ENCODE data around the gene FHIT.

Gene FHIT

DNA sequence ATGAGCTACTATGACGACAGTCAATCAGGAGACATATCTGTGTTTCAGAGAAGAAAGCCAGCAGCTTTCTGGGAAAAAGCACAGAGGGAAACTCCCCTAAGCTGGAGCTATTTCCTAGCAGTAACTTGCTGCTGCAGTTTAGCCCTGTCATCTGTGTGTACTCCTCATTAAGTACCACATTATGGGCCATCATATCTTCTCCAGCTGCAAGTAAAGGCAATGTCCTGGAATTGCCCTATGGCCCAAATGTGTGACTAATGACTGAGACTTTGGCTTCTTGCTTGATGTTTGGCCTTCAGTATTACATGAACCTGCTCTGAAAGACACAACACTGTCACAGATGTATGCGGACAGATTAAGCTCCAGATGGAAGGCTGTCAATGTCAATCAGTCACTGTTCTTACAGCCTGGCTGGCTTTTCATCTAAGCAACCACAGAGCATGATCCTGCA lies 190.8 kb downstream of the FHIT start:
- Histone ChIP-seq H3K27me3 (ENCODE audit: low read length) (no peaks in the 10 kb centered on the region), H4K20me1 (ENCODE audit: low read depth, low read length) (no peaks in the 10 kb centered on the region), H3K9ac (ENCODE audit: low read length) (no peak overlapping the region), H3K27ac (ENCODE audit: low read depth, low read length) (no peak overlapping the region), H3K36me3 (ENCODE audit: low read length) (no peaks in the 10 kb centered on the region), H3F3A (ENCODE audit: insufficient read depth) (no peaks in the 10 kb centered on the region), H3K79me2 (ENCODE audit: insufficient read depth, low read length) (no peaks in the 10 kb centered on the region), H2AFZ (ENCODE audit: low read depth, low read length, severe bottlenecking) (no peak overlapping the region), H3K9me3 (ENCODE audit: insufficient read depth, low read length) (no peaks in the 10 kb centered on the region), H3K4me3 (ENCODE audit: insufficient read depth, low read length, poor library complexity, severe bottlenecking) (no peak overlapping the region), H3K9me2 (replicated peaks; ENCODE audit: insufficient read depth, low read length) (no peaks in the 10 kb centered on the region), H3K4me2 (ENCODE audit: low read depth, low read length, poor library complexity, severe bottlenecking) (no peak overlapping the region)
- no peak for TF ChIP-seq EZH2phosphoT487 (conservative IDR thresholded peaks at IDR 0.05; ENCODE audit: low read length)
- TF ChIP-seq, protein P1, sequence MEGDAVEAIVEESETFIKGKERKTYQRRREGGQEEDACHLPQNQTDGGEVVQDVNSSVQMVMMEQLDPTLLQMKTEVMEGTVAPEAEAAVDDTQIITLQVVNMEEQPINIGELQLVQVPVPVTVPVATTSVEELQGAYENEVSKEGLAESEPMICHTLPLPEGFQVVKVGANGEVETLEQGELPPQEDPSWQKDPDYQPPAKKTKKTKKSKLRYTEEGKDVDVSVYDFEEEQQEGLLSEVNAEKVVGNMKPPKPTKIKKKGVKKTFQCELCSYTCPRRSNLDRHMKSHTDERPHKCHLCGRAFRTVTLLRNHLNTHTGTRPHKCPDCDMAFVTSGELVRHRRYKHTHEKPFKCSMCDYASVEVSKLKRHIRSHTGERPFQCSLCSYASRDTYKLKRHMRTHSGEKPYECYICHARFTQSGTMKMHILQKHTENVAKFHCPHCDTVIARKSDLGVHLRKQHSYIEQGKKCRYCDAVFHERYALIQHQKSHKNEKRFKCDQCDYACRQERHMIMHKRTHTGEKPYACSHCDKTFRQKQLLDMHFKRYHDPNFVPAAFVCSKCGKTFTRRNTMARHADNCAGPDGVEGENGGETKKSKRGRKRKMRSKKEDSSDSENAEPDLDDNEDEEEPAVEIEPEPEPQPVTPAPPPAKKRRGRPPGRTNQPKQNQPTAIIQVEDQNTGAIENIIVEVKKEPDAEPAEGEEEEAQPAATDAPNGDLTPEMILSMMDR (IDR thresholded peaks at IDR 0.05; ENCODE audit: insufficient read depth, low read length, poor library complexity, severe bottlenecking): no peak

DNA sequence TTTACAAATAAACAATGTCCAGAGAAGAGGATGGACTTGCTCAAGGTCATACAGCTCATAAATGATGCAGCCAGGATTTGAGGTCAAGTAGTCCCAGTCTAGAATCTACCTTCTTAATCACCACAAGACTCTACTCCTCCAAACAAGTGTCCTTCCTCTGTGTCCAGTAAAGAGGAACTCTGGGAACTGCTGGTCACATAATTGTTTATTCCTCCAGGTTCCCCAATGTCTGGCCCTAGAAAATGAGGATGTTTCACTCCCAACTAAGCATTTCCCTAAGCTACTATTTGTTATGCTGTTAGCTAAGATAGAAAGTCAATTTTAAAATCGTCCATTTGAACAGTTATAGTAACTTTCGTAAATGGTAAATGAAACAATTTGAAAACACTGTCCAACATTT lies 192.4 kb downstream of the FHIT start:
- H2AFZ ChIP-seq (ENCODE audit: low read depth, low read length, severe bottlenecking): no peak overlapping the region
- H3K9me2 ChIP-seq (replicated peaks; ENCODE audit: insufficient read depth, low read length): no peaks in the 10 kb centered on the region
- H3K27ac ChIP-seq (ENCODE audit: low read depth, low read length): no peak overlapping the region
- no peaks in the 10 kb centered on the region for H4K20me1 ChIP-seq (ENCODE audit: low read depth, low read length)
- no peaks in the 10 kb centered on the region for H3K9me3 ChIP-seq (ENCODE audit: insufficient read depth, low read length)
- H3K4me2 ChIP-seq (ENCODE audit: low read depth, low read length, poor library complexity, severe bottlenecking): no peak overlapping the region
- H3K27me3 ChIP-seq (ENCODE audit: low read length): no peaks in the 10 kb centered on the region
- H3F3A ChIP-seq (ENCODE audit: insufficient read depth): no peaks in the 10 kb centered on the region
- H3K9ac ChIP-seq (ENCODE audit: low read length): no peak overlapping the region
- TF ChIP-seq, protein P1 (IDR thresholded peaks at IDR 0.05; ENCODE audit: insufficient read depth, low read length, poor library complexity, severe bottlenecking): no peak
- no peak for TF ChIP-seq EZH2phosphoT487 (conservative IDR thresholded peaks at IDR 0.05; ENCODE audit: low read length)
- no peaks in the 10 kb centered on the region for H3K79me2 ChIP-seq (ENCODE audit: insufficient read depth, low read length)
- no peaks in the 10 kb centered on the region for H3K36me3 ChIP-seq (ENCODE audit: low read length)
- no peak overlapping the region for H3K4me3 ChIP-seq (ENCODE audit: insufficient read depth, low read length, poor library complexity, severe bottlenecking)

DNA sequence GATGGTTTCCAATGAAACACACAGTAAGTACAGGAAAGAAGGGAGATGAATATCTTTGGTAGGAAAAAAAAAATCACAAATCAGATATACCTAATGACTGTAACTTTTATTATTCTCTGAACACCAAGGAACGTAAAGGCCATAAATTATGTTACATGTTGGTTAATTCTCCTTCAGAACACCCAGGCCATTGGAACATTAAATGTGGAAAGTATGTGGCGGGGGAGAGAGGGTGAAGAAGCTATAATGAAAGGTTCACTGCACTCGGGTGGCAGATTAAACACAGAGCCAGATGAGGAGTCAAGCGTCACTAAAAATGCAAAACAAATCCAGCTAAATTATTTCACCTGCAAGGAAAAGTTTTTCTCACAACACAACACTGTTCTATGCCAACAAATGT lies 193.8 kb downstream of the FHIT start:
- Histone ChIP-seq H3K9me2 (replicated peaks; ENCODE audit: insufficient read depth, low read length) (no peaks in the 10 kb centered on the region), H3K79me2 (ENCODE audit: insufficient read depth, low read length) (no peaks in the 10 kb centered on the region), H3K36me3 (ENCODE audit: low read length) (no peaks in the 10 kb centered on the region), H3F3A (ENCODE audit: insufficient read depth) (no peaks in the 10 kb centered on the region), H4K20me1 (ENCODE audit: low read depth, low read length) (no peaks in the 10 kb centered on the region), H3K9ac (ENCODE audit: low read length) (no peak overlapping the region), H3K4me2 (ENCODE audit: low read depth, low read length, poor library complexity, severe bottlenecking) (no peak overlapping the region), H2AFZ (ENCODE audit: low read depth, low read length, severe bottlenecking) (no peak overlapping the region), H3K9me3 (ENCODE audit: insufficient read depth, low read length) (no peaks in the 10 kb centered on the region), H3K4me3 (ENCODE audit: insufficient read depth, low read length, poor library complexity, severe bottlenecking) (no peak overlapping the region), H3K27ac (ENCODE audit: low read depth, low read length) (no peak overlapping the region), H3K27me3 (ENCODE audit: low read length) (no peaks in the 10 kb centered on the region)
- TF ChIP-seq, protein P1 (IDR thresholded peaks at IDR 0.05; ENCODE audit: insufficient read depth, low read length, poor library complexity, severe bottlenecking): no peak
- no peak for TF ChIP-seq EZH2phosphoT487 (conservative IDR thresholded peaks at IDR 0.05; ENCODE audit: low read length)
